DMS 273 (cell line): Measurements from ENCODE around the gene LARGE2.
A peak's percentile ranks its signal among the peaks of the same experiment; 100 is the strongest.

Experiments
- DNase-seq: peaks from one replicate; lab custom pipeline; 2025; ENCODE audit not compliant: unreplicated experiment; lab: John Stamatoyannopoulos, UW

LARGE2 gene

DNA sequence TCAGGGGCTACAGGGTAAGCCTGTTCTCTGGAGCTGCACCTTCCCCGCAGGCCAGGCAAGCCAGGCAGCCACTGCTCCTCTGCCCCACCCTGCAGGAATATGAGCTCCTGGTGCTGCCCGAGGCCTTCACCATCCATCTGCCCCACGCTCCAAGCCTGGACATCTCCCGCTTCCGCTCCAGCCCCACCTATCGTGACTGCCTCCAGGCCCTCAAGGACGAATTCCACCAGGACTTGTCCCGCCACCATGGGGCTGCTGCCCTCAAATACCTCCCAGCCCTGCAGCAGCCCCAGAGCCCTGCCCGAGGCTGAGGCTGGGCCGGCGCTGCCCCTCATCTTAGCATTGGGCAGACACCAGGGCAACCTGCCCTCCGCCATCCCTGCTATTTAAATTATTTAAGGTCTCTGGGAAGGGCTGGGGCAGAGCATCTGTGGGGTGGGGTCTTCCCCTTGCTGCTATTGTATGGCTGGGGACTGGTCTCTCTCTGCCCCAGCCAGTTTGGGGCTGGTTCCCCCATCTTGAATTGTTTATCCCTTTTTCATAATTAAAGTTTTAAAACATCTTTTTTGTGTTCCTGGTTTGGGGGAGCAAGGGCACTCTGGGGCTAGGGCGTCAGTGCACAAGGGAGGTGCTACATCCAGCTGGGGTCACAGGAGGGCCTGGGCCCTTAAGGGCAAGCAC lies 6.2 kb downstream of the LARGE2 start:
- no peak for DNase-seq

DNA sequence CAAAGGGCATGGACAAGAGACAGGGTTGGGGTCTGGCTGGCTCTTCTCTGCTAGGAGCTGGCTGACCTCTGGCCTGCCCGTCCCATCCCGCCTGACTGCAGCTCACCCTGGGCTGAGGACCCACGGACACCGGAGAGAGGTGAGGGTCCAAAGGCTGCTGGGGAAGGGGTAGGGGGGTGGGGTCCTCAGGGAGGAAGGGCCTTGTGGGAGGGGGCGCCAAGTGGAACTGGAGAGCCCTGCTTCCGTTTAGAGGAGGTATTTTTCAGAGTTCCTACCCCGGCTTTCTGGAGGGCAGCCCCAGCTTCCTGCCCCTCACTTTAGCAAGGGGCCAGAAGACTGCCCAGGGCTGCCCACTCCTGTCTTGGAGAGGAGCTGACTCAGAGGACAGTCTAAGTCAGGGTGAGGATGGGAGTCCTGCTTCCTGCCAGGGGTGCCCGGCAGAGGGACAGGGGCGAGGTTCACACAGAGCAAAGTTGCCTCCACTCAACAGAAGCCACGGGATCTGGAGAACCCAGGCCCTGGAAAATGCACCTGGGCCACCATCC lies 7.1 kb downstream of the LARGE2 start:
- DNase-seq, result no peak

DNA sequence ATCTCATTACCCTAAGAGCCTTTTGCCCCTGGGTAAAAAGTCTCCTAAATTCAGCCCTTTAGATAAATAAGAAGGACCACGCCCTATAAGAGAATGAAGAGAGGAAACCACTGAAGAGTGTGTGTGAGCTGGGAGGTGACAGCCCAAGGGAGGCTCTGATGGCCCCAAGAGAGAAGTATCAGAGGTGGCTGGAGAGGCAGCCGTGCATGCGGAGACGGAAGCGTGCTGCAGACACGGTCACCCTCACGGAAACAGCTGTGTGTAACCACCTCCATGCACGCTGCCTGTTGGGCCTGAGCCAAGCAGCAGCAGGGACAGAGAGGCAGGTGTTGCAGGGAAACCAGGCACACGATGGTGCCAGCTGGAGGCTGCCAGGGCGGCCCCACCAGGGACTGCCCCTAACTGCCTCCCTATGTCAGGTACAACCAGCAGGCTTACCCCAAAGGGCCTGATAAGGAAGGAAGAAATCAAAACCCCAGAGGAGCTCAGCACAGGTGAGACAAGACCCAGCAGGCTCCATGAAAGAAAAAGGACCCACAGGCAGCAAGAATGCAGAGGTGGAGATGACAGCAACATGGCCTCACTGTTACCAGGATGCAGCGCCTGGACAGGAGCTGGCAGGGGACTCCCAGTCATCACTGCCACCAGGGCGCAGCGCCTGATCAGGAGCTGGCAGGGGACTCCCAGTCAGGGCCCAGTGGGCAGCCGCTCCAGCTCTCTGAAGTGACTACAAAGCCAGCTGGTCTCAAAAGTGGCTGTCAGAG lies 7.8 kb downstream of the LARGE2 start:
- peak; percentile 76 for DNase-seq

DNA sequence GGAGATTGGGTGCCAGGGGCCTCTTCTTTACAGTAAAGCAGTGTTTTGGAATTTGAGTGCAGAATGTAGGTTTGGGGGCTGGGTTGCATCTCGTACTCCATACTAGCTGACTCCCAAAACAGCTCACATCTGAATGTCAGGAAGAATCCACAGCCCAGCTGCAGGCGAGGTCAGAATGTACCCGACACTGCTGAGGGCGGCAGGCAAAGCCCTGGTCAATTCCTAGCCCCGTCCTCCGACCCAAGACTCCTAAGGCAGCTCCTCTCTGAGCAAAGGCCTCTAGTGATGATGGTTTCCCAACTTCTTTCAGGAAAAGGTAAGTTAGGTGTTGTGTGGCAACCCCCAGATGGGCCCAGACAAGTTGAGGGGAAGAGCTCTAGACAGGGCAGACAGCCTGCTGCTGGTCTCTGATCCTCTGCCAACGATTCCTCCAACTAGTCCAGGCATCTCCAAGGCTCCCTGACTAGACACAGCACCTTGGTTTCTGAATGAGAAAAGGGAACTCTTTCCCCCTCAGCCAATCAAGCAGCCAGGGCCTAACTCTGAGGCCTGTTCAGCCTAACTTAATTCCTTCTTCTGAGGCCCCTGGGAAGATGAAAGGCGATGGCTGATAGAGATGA lies 8.6 kb downstream of the LARGE2 start:
- peak; percentile 28 for DNase-seq

DNA sequence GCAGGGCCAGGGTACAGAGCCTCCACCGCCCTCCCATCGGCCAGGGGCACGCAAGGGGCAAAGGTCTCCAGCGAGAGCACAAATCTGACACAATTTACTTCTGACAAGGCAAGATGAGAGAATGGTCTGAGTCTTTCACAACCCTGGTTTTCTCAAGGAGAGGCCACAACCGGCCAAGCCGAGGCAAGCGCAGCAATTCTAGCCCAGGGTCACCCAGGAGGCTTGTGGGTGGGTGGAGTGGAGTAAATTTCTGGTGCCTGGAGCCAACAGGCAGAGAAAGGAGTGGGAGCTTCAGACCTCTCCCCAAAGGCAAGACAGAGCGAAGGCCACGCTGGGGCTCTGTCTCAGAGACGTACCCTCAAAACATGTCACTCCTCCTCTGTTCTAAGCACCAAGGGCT lies 9.3 kb downstream of the LARGE2 start:
- no peak for DNase-seq

DNA sequence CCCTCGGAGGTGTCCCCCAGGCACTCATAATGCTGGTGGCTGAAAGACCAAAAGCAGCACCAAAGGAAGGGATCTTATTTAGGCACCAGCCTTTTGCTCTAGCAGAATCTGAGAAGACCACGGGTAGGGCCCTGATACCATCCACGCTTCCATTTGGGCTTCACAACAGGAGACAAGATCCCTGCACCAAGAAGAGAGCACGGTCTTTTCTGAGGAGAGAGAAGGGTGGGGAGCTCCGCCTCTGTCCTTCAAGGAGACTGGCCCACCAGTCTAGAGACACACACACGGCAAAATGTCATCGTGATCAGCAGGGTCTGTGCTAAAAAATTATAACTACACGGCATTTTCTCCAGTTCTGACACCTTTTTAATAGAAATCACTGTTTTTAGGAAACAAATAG lies 9.8 kb downstream of the LARGE2 start:
- DNase-seq, result no peak

DNA sequence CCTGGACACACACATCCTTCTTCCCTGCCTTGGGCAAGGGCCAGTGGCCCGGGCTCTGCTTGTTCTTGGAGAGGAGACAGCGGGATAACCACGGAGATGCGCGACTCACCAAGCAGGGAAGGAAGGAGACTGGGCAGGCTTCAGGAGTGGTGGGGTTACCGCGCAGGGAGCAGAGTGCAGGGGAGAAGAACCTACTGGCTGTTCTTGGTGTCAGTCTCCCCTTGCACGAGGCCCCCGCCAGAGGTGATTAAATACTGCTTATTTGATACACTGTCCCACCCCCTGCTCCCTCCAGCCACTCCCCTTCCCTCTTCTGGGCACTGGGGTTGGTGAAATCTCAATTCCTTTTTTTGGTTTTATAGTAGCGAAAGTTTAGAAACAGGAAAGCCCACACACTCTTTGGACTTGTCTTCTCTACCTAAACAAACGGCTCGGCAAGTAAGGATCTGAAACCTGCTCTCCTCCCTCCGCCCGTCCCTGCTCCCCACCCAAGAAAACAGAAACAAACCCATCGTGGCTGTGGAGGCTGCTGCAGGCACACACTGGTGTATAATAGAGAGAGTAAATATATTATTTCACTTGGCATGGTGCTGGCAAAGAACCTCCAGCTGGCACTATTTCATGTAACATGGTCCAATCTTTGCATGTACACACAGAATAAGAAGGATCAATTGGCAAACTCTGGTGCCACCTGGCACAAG lies 10.8 kb downstream of the LARGE2 start:
- no peak for DNase-seq

DNA sequence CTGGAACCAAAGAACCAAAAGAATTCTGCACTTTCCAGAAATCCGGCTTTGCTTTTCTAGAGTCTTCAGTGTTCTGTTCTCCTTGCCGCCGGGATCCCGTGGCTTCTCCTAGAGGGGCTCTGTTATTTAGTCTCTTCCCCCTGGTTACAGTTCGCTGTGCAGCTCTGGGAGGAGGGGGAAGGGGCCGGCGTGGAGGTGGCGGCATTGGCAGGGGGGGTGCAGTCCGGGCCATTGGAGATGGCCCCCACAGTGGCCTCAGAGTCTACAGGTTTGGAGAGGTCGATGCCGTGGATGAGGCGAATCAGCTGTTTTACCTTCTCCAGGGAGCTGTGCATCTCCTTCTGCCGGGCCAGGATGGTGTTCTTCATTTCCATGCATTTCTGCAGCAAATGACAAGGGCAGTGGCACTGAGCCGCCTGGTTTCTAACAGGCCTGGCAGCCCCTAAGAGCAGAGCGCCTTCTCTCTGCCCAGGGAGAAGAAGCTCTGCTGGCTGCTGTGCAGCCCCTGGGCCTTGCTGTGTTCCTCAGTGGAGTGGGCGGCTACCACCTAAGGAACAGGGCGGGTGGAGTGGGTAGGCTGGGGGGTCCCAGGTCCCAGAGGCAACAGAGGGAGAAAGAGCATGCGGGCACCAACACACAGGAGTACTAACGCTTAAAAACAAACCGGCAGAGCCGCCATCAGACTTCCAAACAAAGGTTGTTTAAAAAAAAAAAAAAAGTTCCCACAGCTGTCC lies 11.6 kb downstream of the LARGE2 start:
- DNase-seq, result no peak

DNA sequence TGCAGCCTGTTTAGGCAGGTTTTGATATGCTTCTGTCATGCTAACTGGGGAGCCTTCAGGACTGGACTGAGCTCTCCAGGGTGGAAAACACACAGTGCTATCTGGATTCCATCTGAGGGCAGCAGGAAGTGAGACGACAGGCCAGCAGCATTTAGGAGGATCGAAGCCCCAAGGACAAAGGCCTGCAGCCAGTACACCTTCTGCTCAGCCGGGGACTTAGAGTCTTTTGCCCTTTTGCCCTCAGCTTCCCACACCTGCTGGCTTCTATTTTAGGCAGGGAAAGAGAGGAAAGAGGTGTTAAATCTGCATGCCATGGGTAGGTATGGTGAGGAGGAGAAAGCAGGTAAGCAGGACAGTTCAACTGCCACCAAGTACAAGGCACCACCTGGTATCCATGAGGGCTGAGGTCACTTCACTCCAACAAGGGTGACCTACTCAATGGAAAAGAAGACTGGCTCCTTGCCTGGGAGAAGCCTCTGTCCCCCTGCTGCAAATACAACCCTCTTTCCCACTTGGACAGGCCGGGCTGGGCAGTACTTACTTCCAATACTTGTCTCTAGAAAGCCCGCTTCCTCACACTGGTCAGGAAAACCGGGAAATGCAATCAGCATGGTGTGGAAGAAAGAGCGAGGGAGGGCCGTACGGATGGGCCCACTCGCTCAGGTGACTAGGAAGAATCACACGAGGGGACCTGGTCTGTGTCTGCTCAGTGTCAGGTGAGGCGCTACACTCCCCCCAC lies 12.3 kb downstream of the LARGE2 start:
- no peak for DNase-seq

DNA sequence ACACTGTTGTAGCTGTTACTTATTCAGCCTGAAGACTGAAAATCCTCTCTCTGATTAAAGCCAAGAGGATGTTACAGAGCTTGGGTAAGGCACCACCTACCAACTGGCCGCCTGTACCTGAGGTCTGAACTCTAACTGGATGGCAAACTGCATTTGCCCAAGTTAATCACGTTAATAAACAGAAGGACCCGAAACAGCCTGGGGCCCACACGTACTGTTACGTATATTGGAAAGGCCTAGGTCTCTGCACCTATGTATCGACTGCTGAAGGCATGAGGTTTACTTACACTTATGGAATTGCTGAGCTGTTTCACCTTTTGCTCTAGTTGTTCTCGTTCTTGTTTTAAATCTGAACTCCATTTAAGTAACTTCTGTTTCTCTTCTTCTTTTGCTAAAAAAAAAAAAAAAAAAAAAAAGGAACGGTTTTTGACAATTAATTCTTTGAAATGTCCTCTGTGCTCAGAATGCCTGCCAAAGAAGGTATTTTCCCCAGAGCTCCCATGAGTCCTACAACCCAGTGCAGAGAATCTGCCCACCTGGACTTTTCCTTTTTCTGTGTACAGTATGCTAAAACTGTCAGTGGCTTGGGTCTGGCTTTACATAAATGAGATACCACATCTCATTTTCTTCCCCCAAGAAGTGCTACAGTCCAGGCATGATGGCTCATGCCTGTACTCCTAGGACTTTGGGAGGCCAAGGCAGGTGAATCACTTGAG lies 13.1 kb downstream of the LARGE2 start:
- DNase-seq, result no peak

DNA sequence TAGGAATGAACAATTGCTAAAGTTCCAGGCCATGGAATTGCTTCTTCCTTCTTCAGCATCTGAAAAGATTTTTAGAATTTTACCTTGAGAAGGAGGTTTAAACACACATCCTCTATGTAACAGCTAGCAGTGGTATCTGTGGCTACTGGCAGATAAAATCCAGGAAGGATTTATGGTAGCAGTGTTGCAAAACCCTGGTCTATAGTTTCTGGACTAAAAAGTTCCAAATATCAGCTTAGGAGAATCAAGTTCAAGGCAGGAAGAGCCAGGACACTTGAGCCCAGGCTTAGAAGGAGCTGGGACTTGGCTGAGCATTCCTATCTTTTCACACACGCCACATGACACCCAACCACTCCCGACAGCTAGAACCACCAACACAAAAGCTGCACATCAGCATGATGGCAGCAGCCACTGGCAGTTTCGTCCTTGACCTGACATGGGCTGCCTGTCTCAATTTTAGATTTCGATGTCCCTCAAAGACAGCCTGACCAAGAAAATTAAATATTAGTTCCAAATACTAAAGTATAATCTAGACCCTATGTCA lies 14.1 kb downstream of the LARGE2 start:
- DNase-seq, result no peak

DNA sequence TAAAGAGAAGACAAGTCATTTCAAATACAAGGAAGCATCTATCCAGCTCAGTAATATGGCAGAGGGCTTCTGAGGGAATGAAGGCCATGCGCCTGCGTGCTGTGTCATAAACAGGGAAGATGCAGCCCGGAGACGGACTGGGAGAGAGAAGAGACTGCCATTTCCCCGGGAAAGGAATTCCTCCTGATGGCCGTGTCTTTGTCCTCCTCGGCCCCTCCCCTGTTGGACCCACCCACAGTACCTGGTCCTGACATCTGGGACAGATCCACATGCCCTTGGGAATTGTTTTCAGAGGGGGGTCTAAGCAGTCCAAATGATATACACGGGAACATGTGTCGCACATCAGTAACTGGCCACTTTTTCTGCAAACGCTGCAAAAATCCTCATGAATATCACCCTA lies 15.5 kb downstream of the LARGE2 start:
- DNase-seq, result no peak

DNA sequence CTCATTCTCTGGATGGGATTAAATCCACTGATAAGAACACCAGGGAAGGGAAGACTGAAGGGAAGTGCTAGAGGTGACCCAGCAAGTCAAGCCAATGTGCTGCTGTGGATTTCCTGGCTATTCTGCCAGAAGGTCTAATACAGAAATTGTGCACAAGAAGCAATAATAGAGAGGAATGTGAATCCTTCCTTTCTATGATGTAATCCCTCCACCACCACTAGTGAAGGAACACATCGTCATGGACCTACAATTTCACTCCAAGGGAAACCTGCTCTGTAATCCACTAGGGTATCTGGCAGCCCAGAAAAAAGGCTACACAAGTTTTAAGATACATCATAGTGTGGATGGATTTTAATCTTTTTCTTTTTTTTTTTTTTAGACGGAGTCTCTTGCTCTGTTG lies 17.4 kb downstream of the LARGE2 start:
- DNase-seq, result no peak

DNA sequence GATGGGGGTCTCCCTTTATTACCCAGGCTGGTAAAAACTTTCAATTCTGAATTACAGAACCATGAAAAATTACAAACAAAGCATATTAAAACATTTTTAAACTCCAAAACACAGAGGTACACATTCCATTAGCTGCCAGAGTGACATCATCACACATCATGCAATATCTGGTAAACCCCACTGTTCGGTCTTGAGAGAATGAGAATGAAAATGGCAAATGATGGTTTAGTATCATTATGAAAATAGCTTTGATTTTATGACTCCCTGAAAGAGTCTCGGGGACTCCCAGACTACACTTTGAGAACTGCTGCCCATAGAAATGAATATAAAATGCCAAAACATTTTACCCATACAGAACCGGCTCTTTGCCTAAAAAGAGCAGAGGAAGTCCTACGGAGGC lies 18.8 kb downstream of the LARGE2 start:
- no peak for DNase-seq

DNA sequence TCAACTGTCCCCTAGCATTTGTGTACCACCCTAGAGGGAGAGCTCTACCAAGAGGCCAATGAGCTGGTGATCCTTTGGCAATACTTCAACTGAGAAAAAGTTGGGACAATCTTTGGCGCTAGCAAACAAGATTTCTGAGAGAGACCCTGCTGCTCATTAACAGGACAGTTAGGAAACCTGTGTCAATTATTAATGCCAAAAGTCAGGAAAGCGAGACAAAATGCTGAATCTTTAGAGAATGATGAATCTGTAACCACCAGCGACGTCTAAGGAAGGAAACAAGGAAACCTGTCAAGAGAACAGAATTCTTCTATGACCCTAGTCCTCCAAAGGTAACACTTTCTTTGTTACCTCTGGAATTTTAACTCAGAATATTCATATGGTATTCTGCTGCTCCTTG lies 19.9 kb downstream of the LARGE2 start:
- no peak for DNase-seq

DNA sequence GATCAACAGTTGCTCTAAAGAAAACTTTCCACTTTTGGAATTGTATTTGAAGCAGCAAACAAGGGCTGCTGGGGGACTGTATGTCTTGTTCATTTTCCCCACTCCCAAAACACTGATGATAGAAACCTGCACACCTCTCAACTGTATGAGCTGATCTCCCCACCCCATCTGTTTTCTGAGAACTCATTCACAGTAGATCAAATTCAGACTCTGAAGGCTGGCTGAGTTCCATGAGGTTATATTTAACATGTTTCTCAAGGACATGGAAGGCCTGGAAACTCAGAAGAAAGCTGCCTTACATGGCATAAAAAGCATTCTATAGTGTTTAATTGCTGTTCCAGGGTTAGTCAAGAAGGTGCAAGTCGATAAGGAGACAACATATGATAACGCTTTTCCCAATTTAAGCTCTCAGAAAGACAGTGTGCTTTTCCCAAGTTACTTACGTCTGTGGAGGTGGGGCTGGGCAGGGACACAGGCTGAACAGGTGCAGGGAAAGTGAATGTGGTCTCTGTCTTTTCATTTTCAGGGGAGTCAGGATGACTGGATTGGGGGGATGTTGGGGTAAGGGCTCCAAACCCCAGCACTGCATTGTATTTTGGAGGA lies 23.0 kb downstream of the LARGE2 start:
- DNase-seq, result no peak

DNA sequence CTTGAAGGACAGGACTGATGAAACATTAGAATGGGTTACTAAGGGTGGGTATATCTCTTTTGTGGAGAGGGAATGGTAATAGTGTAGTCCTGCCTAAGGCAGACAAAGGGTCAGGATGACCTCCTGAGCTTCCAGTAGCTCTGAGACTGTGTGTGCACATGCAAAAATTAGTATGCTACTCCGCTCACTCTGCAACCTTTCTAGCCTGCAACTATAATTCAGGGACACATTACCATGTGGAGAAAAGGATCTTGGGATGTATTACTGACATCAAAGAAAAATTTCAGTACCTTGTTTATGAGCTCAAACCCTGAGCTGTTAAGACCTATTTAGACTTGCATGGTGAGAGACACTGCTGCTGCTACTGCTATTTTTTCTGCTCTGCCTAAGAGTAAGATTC lies 25.4 kb downstream of the LARGE2 start:
- no peak for DNase-seq

DNA sequence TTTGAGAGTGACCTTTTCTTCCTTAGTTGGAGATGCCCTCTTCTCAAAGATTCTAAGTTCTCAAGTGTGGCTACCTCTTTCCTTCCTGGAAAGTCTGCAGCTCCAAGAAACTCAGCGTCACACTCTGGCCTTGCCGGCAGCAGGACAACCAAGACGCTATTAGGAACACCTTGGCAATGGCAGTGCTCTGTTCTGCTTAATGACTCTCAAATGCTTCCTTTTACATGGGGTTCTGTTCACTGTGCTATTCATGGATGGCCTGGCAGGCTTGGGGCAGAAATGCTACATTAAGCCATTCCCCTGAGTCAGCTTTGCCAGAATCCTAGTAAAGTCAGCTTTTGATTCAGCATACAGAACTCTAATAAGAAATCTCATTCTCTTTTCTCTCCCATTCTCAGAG lies 25.9 kb downstream of the LARGE2 start:
- DNase-seq, result no peak

DNA sequence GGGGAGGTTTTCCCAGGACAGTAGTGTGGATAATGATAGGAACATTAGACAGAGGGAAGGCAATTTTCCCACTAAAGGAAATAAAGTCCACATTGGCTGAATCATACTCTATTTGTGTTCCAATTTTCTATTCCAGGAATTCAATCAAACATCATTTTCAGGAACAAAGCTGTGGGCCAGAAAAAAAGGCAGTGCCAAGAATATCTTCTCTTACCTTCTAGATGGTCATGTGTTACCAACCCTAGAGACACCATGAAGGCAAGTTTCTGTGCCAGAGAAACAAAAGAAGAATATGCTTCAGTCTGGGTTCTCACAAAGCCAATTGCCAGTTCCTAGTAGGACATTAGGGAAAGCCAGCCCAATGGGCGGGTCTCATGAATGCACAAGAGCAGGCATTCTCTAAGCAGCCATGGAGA lies 27.5 kb downstream of the LARGE2 start:
- no peak for DNase-seq
